DOHH2 (cell line): ENCODE results near the gene STK32B.

Experiments
- EZH2phosphoT487 ChIP-seq: fragments of 200-600 bp; sonication (generic); IDR thresholded peaks from 2 replicates; pipeline ENCODE4 v1.6.1; 2017; ENCODE audit warnings: borderline replicate concordance, mild to moderate bottlenecking, antibody characterized with exemption, low read length, moderate library complexity, mixed read lengths
- TF ChIP-seq, protein P1 (sequence below): fragments of 200-600 bp; sonication (generic); IDR thresholded peaks from one replicate; pipeline ENCODE4 v1.5.1; 2014; ENCODE audit warnings: antibody characterized with exemption, mild to moderate bottlenecking, low read depth, low read length; ENCODE audit not compliant: poor library complexity, severe bottlenecking

DNA sequence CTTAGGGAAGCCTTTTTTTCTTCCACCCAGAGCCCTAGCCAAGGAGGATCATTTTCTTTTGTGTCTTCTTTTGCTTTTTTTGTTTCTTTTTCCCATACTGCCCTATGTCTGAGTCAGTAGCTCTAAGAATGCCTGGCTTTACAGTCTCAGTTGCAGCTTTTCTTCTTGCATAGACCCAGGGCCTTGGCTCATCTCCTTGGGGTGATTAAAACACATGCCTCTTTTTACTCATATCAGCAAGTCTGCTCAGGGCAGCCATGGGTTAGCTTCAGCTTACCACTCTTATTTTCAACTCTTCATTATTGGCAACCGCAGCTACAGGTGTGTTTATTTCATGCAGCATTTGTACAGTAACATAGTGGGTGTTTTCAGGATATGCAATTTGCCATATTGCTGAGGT is 196.5 kb downstream of the STK32B start:
- TF ChIP-seq, protein P1, sequence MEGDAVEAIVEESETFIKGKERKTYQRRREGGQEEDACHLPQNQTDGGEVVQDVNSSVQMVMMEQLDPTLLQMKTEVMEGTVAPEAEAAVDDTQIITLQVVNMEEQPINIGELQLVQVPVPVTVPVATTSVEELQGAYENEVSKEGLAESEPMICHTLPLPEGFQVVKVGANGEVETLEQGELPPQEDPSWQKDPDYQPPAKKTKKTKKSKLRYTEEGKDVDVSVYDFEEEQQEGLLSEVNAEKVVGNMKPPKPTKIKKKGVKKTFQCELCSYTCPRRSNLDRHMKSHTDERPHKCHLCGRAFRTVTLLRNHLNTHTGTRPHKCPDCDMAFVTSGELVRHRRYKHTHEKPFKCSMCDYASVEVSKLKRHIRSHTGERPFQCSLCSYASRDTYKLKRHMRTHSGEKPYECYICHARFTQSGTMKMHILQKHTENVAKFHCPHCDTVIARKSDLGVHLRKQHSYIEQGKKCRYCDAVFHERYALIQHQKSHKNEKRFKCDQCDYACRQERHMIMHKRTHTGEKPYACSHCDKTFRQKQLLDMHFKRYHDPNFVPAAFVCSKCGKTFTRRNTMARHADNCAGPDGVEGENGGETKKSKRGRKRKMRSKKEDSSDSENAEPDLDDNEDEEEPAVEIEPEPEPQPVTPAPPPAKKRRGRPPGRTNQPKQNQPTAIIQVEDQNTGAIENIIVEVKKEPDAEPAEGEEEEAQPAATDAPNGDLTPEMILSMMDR, result no peak
- no peak for TF ChIP-seq EZH2phosphoT487
